SU-DHL-6 (cell line): ENCODE results near the gene NFIA.

Source experiments
- H2AFZ ChIP-seq: fragments of 200-600 bp; sonication (generic); 2 replicates; pipeline ENCODE4 v1.6.1; 2014; ENCODE audit warnings: low read depth, mild to moderate bottlenecking, moderate library complexity, mixed read lengths, antibody characterized with exemption, low read length; ENCODE audit not compliant: severe bottlenecking
- H3F3A ChIP-seq: fragments of 200-600 bp; shearing (Covaris generic); 2 replicates; pipeline ENCODE4 v1.6.0; 2016; ENCODE audit warnings: antibody characterized with exemption, mild to moderate bottlenecking; ENCODE audit not compliant: insufficient read depth
- H3K27ac ChIP-seq: fragments of 200-600 bp; sonication (generic); 2 replicates; pipeline ENCODE4 v1.5.1; 2016; ENCODE audit warnings: low read depth, mild to moderate bottlenecking, low read length, moderate library complexity, mixed read lengths
- H3K27me3 ChIP-seq: fragments of 200-600 bp; sonication (generic), shearing (Covaris generic); 2 replicates; pipeline ENCODE4 v1.6.0; 2014; ENCODE audit warnings: mild to moderate bottlenecking, low read length
- H3K36me3 ChIP-seq: fragments of 200-600 bp; sonication (generic); 2 replicates; pipeline ENCODE4 v1.6.1; 2014; ENCODE audit warnings: mild to moderate bottlenecking, low read length, mixed read lengths
- H3K4me2 ChIP-seq: fragments of 300-600, 200-600 bp; shearing (Covaris generic), sonication (generic); 2 replicates; pipeline ENCODE4 v1.6.0; 2014; ENCODE audit warnings: low read length, low read depth, mild to moderate bottlenecking; ENCODE audit not compliant: poor library complexity, severe bottlenecking
- H3K4me3 ChIP-seq: fragments of 200-600 bp; sonication (generic); 2 replicates; pipeline ENCODE4 v1.5.1; 2014; ENCODE audit warnings: antibody characterized with exemption, low read length, mild to moderate bottlenecking, mixed read lengths; ENCODE audit not compliant: insufficient read depth, poor library complexity, severe bottlenecking
- H3K79me2 ChIP-seq: fragments of 200-600 bp; sonication (generic); 2 replicates; pipeline ENCODE4 v1.6.1; 2014; ENCODE audit warnings: mild to moderate bottlenecking, low read length, moderate library complexity; ENCODE audit not compliant: insufficient read depth
- H3K9ac ChIP-seq: fragments of 200-600 bp; sonication (generic); 2 replicates; pipeline ENCODE4 v1.7.0; 2014; ENCODE audit warnings: mild to moderate bottlenecking, low read length
- H3K9me2 ChIP-seq: fragments of 200-600 bp; sonication (generic); replicated peaks from 2 replicates; pipeline ENCODE4 v1.6.1; 2014; ENCODE audit warnings: low read length; ENCODE audit not compliant: insufficient read depth
- H3K9me3 ChIP-seq: fragments of 200-600 bp; sonication (generic); 2 replicates; pipeline ENCODE4 v1.6.1; 2014; ENCODE audit warnings: low read length, mixed read lengths; ENCODE audit not compliant: insufficient read depth
- H4K20me1 ChIP-seq: fragments of 200-600 bp; sonication (generic); 2 replicates; pipeline ENCODE4 v1.6.1; 2014; ENCODE audit warnings: low read depth, mild to moderate bottlenecking, antibody characterized with exemption, low read length, moderate library complexity, mixed read lengths
- EZH2phosphoT487 ChIP-seq: fragments of 200-600 bp; sonication (generic), shearing (Covaris generic); conservative IDR thresholded peaks from 2 replicates; pipeline ENCODE4 v1.6.1; 2018; ENCODE audit warnings: mild to moderate bottlenecking, antibody characterized with exemption, low read length, moderate library complexity, mixed read lengths
- TF ChIP-seq, protein P1 (sequence below): fragments of 200-600 bp; sonication (generic); IDR thresholded peaks from one replicate; pipeline ENCODE4 v1.5.1; 2017; ENCODE audit warnings: antibody characterized with exemption, mild to moderate bottlenecking, low read length, moderate library complexity; ENCODE audit not compliant: insufficient read depth, poor library complexity, severe bottlenecking

NFIA gene

GRCh38 chr1:61329556-61329955, 247.2 kb downstream of the NFIA start:
- Histone ChIP-seq H3K9ac (no peak overlapping the region), H3K9me3 (no peaks in the 10 kb centered on the region), H3F3A (no peaks in the 10 kb centered on the region), H3K79me2 (no peaks in the 10 kb centered on the region), H3K9me2 (no peaks in the 10 kb centered on the region), H3K4me3 (no peak overlapping the region), H4K20me1 (no peaks in the 10 kb centered on the region), H3K4me2 (no peak overlapping the region), H3K36me3 (no peaks in the 10 kb centered on the region), H2AFZ (no peak overlapping the region), H3K27ac (no peak overlapping the region), H3K27me3 (no peaks in the 10 kb centered on the region)
- TF ChIP-seq EZH2phosphoT487, result no peak
- TF ChIP-seq, protein P1, sequence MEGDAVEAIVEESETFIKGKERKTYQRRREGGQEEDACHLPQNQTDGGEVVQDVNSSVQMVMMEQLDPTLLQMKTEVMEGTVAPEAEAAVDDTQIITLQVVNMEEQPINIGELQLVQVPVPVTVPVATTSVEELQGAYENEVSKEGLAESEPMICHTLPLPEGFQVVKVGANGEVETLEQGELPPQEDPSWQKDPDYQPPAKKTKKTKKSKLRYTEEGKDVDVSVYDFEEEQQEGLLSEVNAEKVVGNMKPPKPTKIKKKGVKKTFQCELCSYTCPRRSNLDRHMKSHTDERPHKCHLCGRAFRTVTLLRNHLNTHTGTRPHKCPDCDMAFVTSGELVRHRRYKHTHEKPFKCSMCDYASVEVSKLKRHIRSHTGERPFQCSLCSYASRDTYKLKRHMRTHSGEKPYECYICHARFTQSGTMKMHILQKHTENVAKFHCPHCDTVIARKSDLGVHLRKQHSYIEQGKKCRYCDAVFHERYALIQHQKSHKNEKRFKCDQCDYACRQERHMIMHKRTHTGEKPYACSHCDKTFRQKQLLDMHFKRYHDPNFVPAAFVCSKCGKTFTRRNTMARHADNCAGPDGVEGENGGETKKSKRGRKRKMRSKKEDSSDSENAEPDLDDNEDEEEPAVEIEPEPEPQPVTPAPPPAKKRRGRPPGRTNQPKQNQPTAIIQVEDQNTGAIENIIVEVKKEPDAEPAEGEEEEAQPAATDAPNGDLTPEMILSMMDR, result no peak

DNA sequence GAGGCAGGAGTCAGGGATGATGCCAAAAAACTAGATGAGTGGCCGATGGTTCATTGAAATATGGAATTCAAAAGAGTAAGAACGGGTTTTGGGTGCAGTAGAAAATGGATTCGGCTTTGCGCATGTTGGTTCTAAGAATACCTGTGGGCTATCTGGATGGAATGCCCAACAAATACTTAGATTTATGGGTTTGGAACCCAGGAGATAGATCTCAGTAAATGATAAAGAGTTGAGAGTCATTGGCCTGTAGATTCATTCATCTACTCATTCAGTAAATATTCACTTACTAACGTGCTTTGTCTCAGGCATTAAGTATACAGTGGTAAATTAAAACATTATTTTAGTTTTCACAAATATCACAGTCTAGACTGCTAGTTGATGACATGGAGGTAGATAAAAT, 247.7 kb downstream of the NFIA start:
- TF ChIP-seq, protein P1, result no peak
- no peak for TF ChIP-seq EZH2phosphoT487
- no peaks in the 10 kb centered on the region for H3F3A ChIP-seq
- H4K20me1 ChIP-seq, result no peaks in the 10 kb centered on the region
- no peak overlapping the region for H3K4me3 ChIP-seq
- H2AFZ ChIP-seq, result no peak overlapping the region
- no peak overlapping the region for H3K27ac ChIP-seq
- no peaks in the 10 kb centered on the region for H3K9me2 ChIP-seq
- no peaks in the 10 kb centered on the region for H3K36me3 ChIP-seq
- no peaks in the 10 kb centered on the region for H3K79me2 ChIP-seq
- H3K9me3 ChIP-seq, result no peaks in the 10 kb centered on the region
- no peaks in the 10 kb centered on the region for H3K27me3 ChIP-seq
- H3K9ac ChIP-seq, result no peak overlapping the region
- no peak overlapping the region for H3K4me2 ChIP-seq

GRCh38 chr1:61330571-61330970, 248.2 kb downstream of the NFIA start:
- Histone ChIP-seq H3K4me3 (no peak overlapping the region), H2AFZ (no peak overlapping the region), H3K27me3 (no peaks in the 10 kb centered on the region), H3K9me2 (no peaks in the 10 kb centered on the region), H3K36me3 (no peaks in the 10 kb centered on the region), H3K9ac (no peak overlapping the region), H3F3A (no peaks in the 10 kb centered on the region), H3K27ac (no peak overlapping the region), H3K4me2 (no peak overlapping the region), H3K79me2 (no peaks in the 10 kb centered on the region), H4K20me1 (no peaks in the 10 kb centered on the region), H3K9me3 (no peaks in the 10 kb centered on the region)
- no peak for TF ChIP-seq EZH2phosphoT487

GRCh38 chr1:61332196-61332753, 249.9 kb downstream of the NFIA start:
- no peaks in the 10 kb centered on the region for H4K20me1 ChIP-seq
- no peaks in the 10 kb centered on the region for H3K9me2 ChIP-seq
- H3F3A ChIP-seq, result no peaks in the 10 kb centered on the region
- H3K9ac ChIP-seq, result no peak overlapping the region
- H3K27ac ChIP-seq, result no peak overlapping the region
- H3K27me3 ChIP-seq, result no peaks in the 10 kb centered on the region
- H3K79me2 ChIP-seq, result no peaks in the 10 kb centered on the region
- H3K4me3 ChIP-seq, result no peak overlapping the region
- TF ChIP-seq, protein P1, result no peak
- no peak for TF ChIP-seq EZH2phosphoT487
- no peak overlapping the region for H2AFZ ChIP-seq
- no peaks in the 10 kb centered on the region for H3K36me3 ChIP-seq
- no peak overlapping the region for H3K4me2 ChIP-seq
- no peaks in the 10 kb centered on the region for H3K9me3 ChIP-seq
